8988T (cell line): ENCODE data around the gene ERC2.

ENCODE experiments used
- DNase-seq: peaks from one replicate; pipeline ENCODE4 v3.0.0; 2011

Gene ERC2

GRCh38 chr3:55812394-55813013, 655.8 kb downstream of the ERC2 start:
- no peak for DNase-seq

GRCh38 chr3:55807210-55807609, 661.1 kb downstream of the ERC2 start:
- DNase-seq, result no peak

- DNase-seq, result no peak
These were observed 663.1 kb downstream of the ERC2 start for GRCh38 chr3:55805169-55805568.

GRCh38 chr3:55804170-55805095, 663.8 kb downstream of the ERC2 start:
- no peak for DNase-seq

GRCh38 chr3:55802816-55803215, 665.5 kb downstream of the ERC2 start:
- no peak for DNase-seq

- DNase-seq, result no peak
These were observed 666.6 kb downstream of the ERC2 start for GRCh38 chr3:55801676-55802075.

GRCh38 chr3:55801068-55801467, 667.2 kb downstream of the ERC2 start:
- DNase-seq, result no peak

- no peak for DNase-seq
These were observed 670.5 kb downstream of the ERC2 start for GRCh38 chr3:55797775-55798174.

GRCh38 chr3:55797084-55797483, 671.2 kb downstream of the ERC2 start:
- DNase-seq, result no peak

GRCh38 chr3:55796533-55796932, 671.7 kb downstream of the ERC2 start:
- no peak for DNase-seq

- no peak for DNase-seq
These were observed 672.5 kb downstream of the ERC2 start for GRCh38 chr3:55795746-55796145.

GRCh38 chr3:55795296-55795695, 673.0 kb downstream of the ERC2 start:
- no peak for DNase-seq

- no peak for DNase-seq
These were observed 675.5 kb downstream of the ERC2 start for GRCh38 chr3:55792742-55793141.

- no peak for DNase-seq
These were observed 676.3 kb downstream of the ERC2 start for GRCh38 chr3:55792009-55792408.

- no peak for DNase-seq
These were observed 677.5 kb downstream of the ERC2 start for GRCh38 chr3:55790596-55791350.

- DNase-seq, result no peak
These were observed 678.8 kb downstream of the ERC2 start for GRCh38 chr3:55789516-55789915.

GRCh38 chr3:55782807-55783206, 685.5 kb downstream of the ERC2 start:
- DNase-seq, result no peak

GRCh38 chr3:55782351-55782750, 685.9 kb downstream of the ERC2 start:
- no peak for DNase-seq

GRCh38 chr3:55780913-55781312, 687.4 kb downstream of the ERC2 start:
- DNase-seq, result no peak

- no peak for DNase-seq
These were observed 688.7 kb downstream of the ERC2 start for GRCh38 chr3:55779543-55779942.

GRCh38 chr3:55775366-55776154, 692.7 kb downstream of the ERC2 start:
- no peak for DNase-seq

- no peak for DNase-seq
These were observed 693.4 kb downstream of the ERC2 start for GRCh38 chr3:55774856-55775255.

GRCh38 chr3:55771503-55771902, 696.8 kb downstream of the ERC2 start:
- DNase-seq, result no peak
